Stimulated activated CD8-positive, alpha-beta memory T cell treated with anti-CD3 and anti-CD28 coated beads, Interleukin-12 subunit alpha, Interleukin-12 subunit beta, amount 100 ng/mL, for 24 hours (primary cell): ENCODE measurements around the gene SMIM33.
"Not testable (repeated sequence)": the region's sequence is repeated elsewhere in the genome, so short reads cannot be mapped to it uniquely, and the experiment has no call there.

Experiments
- DNase-seq: peaks from one replicate; pipeline ENCODE4 v3.0.0-alpha.2; 2020; ENCODE audit errors: extremely low read depth

Gene SMIM33

GRCh38 chr5:139457241-139457640 lies 13.6 kb upstream of the SMIM33 start:
- no peak for DNase-seq

- DNase-seq = no peak
Observed at GRCh38 chr5:139457653-139458306, 13.0 kb upstream of the SMIM33 start.

GRCh38 chr5:139458580-139459407 lies 12.0 kb upstream of the SMIM33 start:
- no peak for DNase-seq

GRCh38 chr5:139459451-139459934 lies 11.3 kb upstream of the SMIM33 start:
- no peak for DNase-seq

DNA sequence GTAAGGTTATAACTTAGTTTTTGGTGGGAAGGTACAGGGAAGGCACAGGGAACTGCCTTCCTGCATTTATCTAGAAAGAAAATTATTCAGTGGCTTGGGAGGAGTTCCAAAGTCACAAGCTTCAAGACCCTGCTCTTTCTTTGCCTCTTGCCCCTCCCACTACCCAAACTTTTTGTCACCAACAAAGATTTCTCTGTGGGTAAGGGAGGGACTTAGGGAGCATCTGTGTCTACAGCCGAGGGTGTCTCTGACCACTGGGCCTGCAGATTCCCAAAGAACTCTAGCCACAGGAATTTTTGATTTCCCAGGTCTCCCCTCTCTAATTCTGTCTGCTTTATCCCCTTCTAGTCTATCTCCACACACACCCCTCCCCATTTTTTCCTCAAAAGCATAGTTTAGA lies 10.3 kb upstream of the SMIM33 start:
- no peak for DNase-seq

DNA sequence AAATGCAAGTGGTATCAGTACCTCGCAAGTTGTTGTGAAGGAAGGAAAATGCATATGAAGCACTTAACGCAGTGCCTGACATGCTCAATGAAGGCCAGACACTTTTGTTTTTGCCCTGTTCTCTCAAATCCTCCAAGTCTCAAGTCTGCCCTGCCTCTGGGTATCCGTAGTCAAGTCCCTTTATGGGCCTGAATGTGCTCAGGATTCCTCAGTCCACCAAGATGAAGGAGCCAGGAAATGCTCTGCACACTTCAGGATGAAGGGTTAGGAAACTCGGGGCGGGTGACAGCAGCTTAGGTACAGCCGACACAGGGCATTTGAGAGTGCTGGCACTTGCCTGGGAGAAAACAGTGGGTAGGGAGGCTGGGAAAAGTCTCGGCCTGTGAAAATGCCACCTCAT lies 9.6 kb upstream of the SMIM33 start:
- no peak for DNase-seq

- no peak for DNase-seq
Observed at GRCh38 chr5:139461698-139462097, 9.1 kb upstream of the SMIM33 start.

DNA sequence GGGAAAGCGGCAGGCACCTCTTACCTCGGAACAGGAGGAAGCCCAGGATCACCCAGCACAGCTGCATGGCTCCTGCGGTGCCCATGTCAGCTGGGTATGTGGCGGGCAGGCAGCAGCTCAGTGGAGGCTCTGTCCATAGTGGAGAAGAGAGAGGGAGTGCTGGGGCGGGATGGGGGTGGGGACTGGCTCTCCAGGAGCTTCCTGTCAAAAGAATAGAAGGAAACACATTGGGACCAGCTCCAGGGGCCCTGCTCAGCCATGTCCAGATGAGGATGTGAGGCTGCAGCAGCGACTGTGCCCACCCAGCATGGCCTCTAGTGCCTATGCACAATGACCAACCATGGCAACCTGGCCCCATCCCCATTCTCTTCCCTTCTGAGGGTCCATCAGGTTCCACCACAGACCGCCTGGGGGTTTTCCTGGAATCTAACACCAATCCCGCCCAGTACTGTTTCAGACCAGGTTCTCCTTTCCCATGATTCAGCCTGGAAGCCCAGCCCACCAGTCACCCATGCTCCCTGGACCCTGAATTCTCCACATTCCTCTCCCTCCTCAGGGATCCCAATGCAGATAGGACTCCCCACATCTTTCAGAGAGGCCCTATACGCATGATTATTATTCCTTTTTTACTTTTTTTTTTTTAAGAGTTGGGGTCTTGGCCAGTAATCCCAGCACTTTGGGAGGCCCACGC lies 8.1 kb upstream of the SMIM33 start, which contains the start of gene ECSCR:
ECSCR (minus strand) TSS at position 158 of the 691 bp plus-strand sequence; CDS start at position 85, 73 bp downstream.
- no peak for DNase-seq

GRCh38 chr5:139468421-139468931 lies 2.3 kb upstream of the SMIM33 start:
- DNase-seq = no peak

- DNase-seq = no peak
Observed at GRCh38 chr5:139472386-139473030, 1.7 kb downstream of the SMIM33 start.

DNA sequence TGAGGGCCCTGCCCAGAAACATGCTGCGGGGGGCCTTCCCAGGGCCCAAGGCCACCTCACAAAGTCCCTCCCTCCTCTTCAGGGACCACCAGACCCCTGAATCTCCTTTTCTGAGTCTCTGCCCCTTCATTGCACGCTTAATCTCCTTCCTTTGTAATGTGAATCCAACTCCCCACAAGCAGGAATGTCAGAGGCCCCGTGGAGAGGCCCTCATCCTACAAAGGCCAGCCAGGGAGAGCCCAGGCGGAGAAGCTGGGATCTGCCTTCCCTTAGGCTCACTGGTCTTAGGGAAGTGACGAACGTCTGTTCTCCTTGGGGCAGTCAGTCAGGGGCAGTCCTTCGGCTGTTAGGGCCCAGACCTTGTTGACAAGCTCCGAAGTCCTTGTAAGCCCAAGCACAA lies 2.3 kb downstream of the SMIM33 start:
- DNase-seq = no peak

DNA sequence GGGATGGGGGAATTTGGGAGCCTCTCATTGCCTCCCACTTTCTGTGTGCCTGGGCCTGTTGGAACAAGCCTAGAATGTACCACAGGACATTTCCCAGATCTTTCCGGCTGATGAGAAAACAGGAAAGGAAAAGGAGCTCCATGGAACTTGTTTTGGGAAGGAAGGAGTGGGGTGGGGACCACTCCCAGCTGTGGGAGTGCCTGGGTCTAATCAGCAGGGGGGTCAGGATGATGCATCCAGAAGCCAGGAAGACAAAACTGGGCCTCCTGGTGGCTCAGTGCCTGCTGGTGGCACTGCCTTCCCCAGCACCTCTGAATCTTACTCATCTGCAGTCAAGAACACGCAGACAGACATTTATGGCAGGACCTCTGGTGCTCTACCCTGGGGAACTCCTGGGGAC lies 2.8 kb downstream of the SMIM33 start:
- no peak for DNase-seq

GRCh38 chr5:139474890-139475791 lies 4.3 kb downstream of the SMIM33 start:
- DNase-seq = no peak

- no peak for DNase-seq
Observed at GRCh38 chr5:139475865-139476617, 5.2 kb downstream of the SMIM33 start.

GRCh38 chr5:139478657-139479423 lies 8.0 kb downstream of the SMIM33 start:
- DNase-seq = not testable (repeated sequence)

- DNase-seq = not testable (repeated sequence)
Observed at GRCh38 chr5:139479729-139480128, 8.9 kb downstream of the SMIM33 start.

GRCh38 chr5:139481122-139481533 lies 10.3 kb downstream of the SMIM33 start:
- no peak for DNase-seq

GRCh38 chr5:139481580-139482049 lies 10.8 kb downstream of the SMIM33 start:
- no peak for DNase-seq
